ENCODE results near the gene ATOSB.

ATOSB gene

DNA sequence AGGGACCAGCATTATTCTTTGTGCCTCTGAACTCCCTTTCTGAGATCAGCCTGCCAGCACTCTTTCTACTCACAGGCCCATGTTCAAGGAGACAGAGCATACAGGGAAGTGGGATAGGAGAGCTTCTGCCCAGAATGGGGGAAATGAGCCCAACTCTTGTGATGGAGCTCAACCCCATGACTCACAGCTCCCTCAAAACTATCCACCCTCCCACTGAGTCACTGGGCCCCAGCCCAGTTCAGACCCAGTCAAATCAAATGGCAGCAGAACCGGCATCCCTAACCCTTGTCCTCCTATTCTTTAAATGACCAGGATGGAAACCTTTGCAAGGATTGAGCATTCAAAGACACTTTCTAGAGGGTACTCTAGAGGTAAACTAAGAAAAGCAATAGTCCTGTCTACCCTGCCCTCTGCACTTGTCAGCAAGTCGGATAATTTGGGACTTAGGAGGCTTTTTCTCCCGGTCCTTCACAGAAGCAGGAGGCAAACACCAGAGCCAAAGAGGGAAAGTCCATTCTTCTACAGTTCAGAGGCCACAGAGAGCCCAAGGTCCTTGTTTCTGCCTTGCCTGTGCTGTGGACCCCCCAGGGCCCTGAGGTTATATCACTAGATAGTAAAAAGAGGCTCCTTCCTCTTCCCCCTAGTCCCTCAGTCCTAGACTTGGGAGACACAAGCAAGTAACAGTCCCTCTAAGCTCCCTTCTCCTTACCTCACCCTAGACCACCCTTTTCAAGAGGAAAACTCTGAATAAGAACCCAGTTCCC is 3.2 kb downstream of the ATOSB start:
- Histone ChIP-seq H4K8ac (ENCODE audit: low read depth, low read length) (no peak overlapping the region), H2BK12ac (ENCODE audit: low read length) (no peak overlapping the region), H3K4me2 (ENCODE audit: insufficient read depth, low read length, poor library complexity, severe bottlenecking) (peak overlapping the region; percentile 43), H2AFZ (ENCODE audit: low read length) (no peak overlapping the region), H2AK5ac (ENCODE audit: low read depth, low read length) (no peak overlapping the region), H3K4ac (ENCODE audit: low read length) (no peak overlapping the region), H3K9ac (ENCODE audit: low read depth, low read length, poor library complexity) (no peak overlapping the region), H3K36me3 (replicated peaks in 1 of 2; ENCODE audit: control insufficient read depth in 2 of 2, insufficient read depth in 2 of 2, low read length in 2 of 2) (peaks cover 7 to 19% of the 10 kb centered on the region in 2 donors), H2BK5ac (ENCODE audit: low read length) (no peak overlapping the region), H3K18ac (ENCODE audit: low read length) (no peak overlapping the region), H3K23ac (ENCODE audit: low read depth, low read length, poor library complexity) (no peak overlapping the region), H2BK120ac (ENCODE audit: low read depth, low read length) (no peak overlapping the region), H3K4me1 (ENCODE audit: control insufficient read depth in 2 of 2, insufficient read depth in 1 of 2, low read depth in 1 of 2, low read length in 2 of 2) (peaks cover 28 to 32% of the 10 kb centered on the region in 2 donors), H3K14ac (ENCODE audit: low read length) (no peak overlapping the region), H4K91ac (ENCODE audit: low read depth, low read length, poor library complexity) (no peak overlapping the region), H3K9me3 (replicated peaks in 1 of 2; ENCODE audit: control insufficient read depth in 2 of 2, insufficient read depth in 1 of 2, low read depth in 1 of 2, low read length in 2 of 2) (no peaks in the 10 kb centered on the region), H3K27ac (replicated peaks; ENCODE audit: low read length) (peak overlapping the region; percentile 48), H3K4me3 (ENCODE audit: low read length in 2 of 2) (no peak overlapping the region), H3K79me1 (ENCODE audit: low read depth, low read length) (peaks cover 14% of the 10 kb centered on the region), H3K27me3 (ENCODE audit: control insufficient read depth in 3 of 3, insufficient read depth in 3 of 3, low read depth in 1 of 3, low read length in 3 of 3) (no peaks in the 10 kb centered on the region), H2BK15ac (ENCODE audit: low read length) (no peak overlapping the region)
- DNase-seq (ENCODE audit: low spot score) = no peak
- WGBS, 2 donors (ENCODE audit: extremely low coverage in 2 of 2, insufficient read length in 2 of 2, insufficient replicate concordance in 1 of 2) = no CpG with 5 or more reads among the region's 3 CpGs

DNA sequence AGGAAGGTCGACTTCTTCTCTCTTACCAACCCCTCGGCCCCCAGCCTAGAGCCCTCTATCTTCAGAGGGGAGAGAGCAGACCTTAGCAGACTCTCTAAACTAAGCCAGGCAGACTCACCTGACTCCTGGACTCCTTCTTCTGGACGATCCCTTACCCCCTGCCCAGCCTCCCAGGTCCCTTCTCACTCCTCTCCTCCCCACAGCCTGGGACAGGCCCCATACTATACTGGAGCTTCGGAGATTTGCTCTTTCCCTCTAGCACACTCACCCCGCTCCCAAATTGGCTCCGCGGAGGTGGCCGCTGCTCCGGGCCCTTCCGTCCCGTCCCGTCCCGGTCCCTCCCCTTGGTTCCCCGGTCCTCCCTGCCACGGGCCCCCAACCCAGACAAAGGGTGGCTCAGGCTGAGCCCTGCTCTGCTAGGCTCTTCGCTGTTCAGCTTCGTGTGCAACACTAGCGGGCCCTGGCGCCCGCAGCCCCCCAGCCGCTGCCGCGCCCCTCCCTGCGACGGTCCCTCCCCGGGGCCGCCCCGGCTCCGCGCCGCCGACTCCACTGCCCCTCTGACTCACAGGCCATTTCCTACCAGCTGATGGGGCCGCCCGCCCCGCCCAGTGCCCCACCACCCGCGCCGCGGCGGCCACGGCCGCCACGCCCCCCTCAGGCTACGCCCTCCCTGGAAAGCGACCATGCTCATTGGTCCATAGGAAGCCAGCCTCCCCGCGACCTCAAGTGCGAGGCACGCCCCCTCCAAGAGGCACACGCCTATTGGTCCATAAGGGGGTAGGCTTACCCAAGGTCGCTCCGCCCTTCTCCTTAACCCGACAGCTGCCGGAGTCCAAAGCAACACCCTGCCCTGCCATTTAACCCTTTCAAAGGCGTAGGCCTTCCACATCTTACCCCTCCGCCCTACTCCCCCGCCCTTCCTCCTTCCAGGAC is 4.4 kb downstream of the ATOSB start:
- H2AFZ ChIP-seq (ENCODE audit: low read length) = peak overlapping the region; percentile 72
- H3K27ac ChIP-seq (replicated peaks; ENCODE audit: low read length) = no peak overlapping the region
- WGBS, 2 donors (ENCODE audit: extremely low coverage in 2 of 2, insufficient read length in 2 of 2, insufficient replicate concordance in 1 of 2) = no CpG with 5 or more reads among the region's 57 CpGs
- no peaks in the 10 kb centered on the region for H3K9me3 ChIP-seq (replicated peaks in 1 of 2; ENCODE audit: control insufficient read depth in 2 of 2, insufficient read depth in 1 of 2, low read depth in 1 of 2, low read length in 2 of 2)
- peak overlapping the region; percentile 87 for H3K23ac ChIP-seq (ENCODE audit: low read depth, low read length, poor library complexity)
- peaks cover 25 to 29% of the 10 kb centered on the region in 2 donors for H3K4me1 ChIP-seq (ENCODE audit: control insufficient read depth in 2 of 2, insufficient read depth in 1 of 2, low read depth in 1 of 2, low read length in 2 of 2)
- H4K8ac ChIP-seq (ENCODE audit: low read depth, low read length) = no peak overlapping the region
- peak overlapping the region; percentile 85 for H3K9ac ChIP-seq (ENCODE audit: low read depth, low read length, poor library complexity)
- H2AK5ac ChIP-seq (ENCODE audit: low read depth, low read length) = no peak overlapping the region
- peak overlapping the region; percentile 68 for H3K18ac ChIP-seq (ENCODE audit: low read length)
- H3K4me3 ChIP-seq (ENCODE audit: low read length in 2 of 2) = peak overlapping the region; percentile 68 to 91
- H2BK120ac ChIP-seq (ENCODE audit: low read depth, low read length) = no peak overlapping the region
- H3K36me3 ChIP-seq (replicated peaks in 1 of 2; ENCODE audit: control insufficient read depth in 2 of 2, insufficient read depth in 2 of 2, low read length in 2 of 2) = peaks cover 14 to 31% of the 10 kb centered on the region in 2 donors
- H3K27me3 ChIP-seq (ENCODE audit: control insufficient read depth in 3 of 3, insufficient read depth in 3 of 3, low read depth in 1 of 3, low read length in 3 of 3) = no peaks in the 10 kb centered on the region
- H3K79me1 ChIP-seq (ENCODE audit: low read depth, low read length) = peaks cover 14% of the 10 kb centered on the region
- no peak overlapping the region for H3K4ac ChIP-seq (ENCODE audit: low read length)
- H2BK15ac ChIP-seq (ENCODE audit: low read length) = no peak overlapping the region
- H2BK12ac ChIP-seq (ENCODE audit: low read length) = no peak overlapping the region
- peak overlapping the region; percentile 42 for H2BK5ac ChIP-seq (ENCODE audit: low read length)
- H4K91ac ChIP-seq (ENCODE audit: low read depth, low read length, poor library complexity) = no peak overlapping the region
- peak overlapping the region; percentile 89 for H3K4me2 ChIP-seq (ENCODE audit: insufficient read depth, low read length, poor library complexity, severe bottlenecking)
- peak overlapping the region; percentile 57 for H3K14ac ChIP-seq (ENCODE audit: low read length)
- peak; percentile 97 for DNase-seq (ENCODE audit: low spot score)

DNA sequence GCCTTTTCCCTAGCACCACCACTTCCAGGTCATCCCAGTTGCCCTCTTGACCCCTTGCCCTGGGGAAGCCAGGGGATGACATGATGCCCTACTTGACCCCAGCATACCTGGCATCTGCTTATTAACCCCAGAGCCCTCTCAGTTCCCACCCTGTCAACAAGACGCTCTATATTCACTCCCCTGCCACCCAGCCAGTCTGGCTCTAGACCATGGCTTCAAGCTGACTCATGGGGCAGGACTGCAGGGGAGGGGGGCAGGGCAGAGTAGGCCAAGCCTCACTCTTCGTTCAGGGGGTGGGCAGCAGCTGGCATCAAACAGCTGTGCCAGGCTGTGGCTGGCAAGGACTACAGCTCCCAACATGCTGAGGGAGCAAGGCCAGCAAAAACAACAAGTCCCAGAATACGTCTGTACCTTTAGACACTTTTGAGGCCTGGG is 5.3 kb downstream of the ATOSB start:
- no peak overlapping the region for H3K9ac ChIP-seq (ENCODE audit: low read depth, low read length, poor library complexity)
- no peaks in the 10 kb centered on the region for H3K9me3 ChIP-seq (replicated peaks in 1 of 2; ENCODE audit: control insufficient read depth in 2 of 2, insufficient read depth in 1 of 2, low read depth in 1 of 2, low read length in 2 of 2)
- no peak overlapping the region for H3K18ac ChIP-seq (ENCODE audit: low read length)
- no peaks in the 10 kb centered on the region for H3K27me3 ChIP-seq (ENCODE audit: control insufficient read depth in 3 of 3, insufficient read depth in 3 of 3, low read depth in 1 of 3, low read length in 3 of 3)
- H4K91ac ChIP-seq (ENCODE audit: low read depth, low read length, poor library complexity) = no peak overlapping the region
- no peak overlapping the region for H2BK12ac ChIP-seq (ENCODE audit: low read length)
- no peak overlapping the region for H2AFZ ChIP-seq (ENCODE audit: low read length)
- peaks cover 14% of the 10 kb centered on the region for H3K79me1 ChIP-seq (ENCODE audit: low read depth, low read length)
- no peak overlapping the region for H3K14ac ChIP-seq (ENCODE audit: low read length)
- WGBS, 2 donors (ENCODE audit: extremely low coverage in 2 of 2, insufficient read length in 2 of 2, insufficient replicate concordance in 1 of 2) = no CpG with 5 or more reads among the region's 3 CpGs
- no peak overlapping the region for H2AK5ac ChIP-seq (ENCODE audit: low read depth, low read length)
- H3K4me2 ChIP-seq (ENCODE audit: insufficient read depth, low read length, poor library complexity, severe bottlenecking) = no peak overlapping the region
- no peak overlapping the region for H4K8ac ChIP-seq (ENCODE audit: low read depth, low read length)
- H3K4me1 ChIP-seq (ENCODE audit: control insufficient read depth in 2 of 2, insufficient read depth in 1 of 2, low read depth in 1 of 2, low read length in 2 of 2) = peaks cover 25 to 29% of the 10 kb centered on the region in 2 donors
- H3K4me3 ChIP-seq (ENCODE audit: low read length in 2 of 2) = peak overlapping the region in 1 of 2 donors; percentile 68
- H3K23ac ChIP-seq (ENCODE audit: low read depth, low read length, poor library complexity) = no peak overlapping the region
- H2BK5ac ChIP-seq (ENCODE audit: low read length) = no peak overlapping the region
- peaks cover 23 to 40% of the 10 kb centered on the region in 2 donors for H3K36me3 ChIP-seq (replicated peaks in 1 of 2; ENCODE audit: control insufficient read depth in 2 of 2, insufficient read depth in 2 of 2, low read length in 2 of 2)
- no peak overlapping the region for H2BK15ac ChIP-seq (ENCODE audit: low read length)
- H3K4ac ChIP-seq (ENCODE audit: low read length) = no peak overlapping the region
- DNase-seq (ENCODE audit: low spot score) = no peak
- H3K27ac ChIP-seq (replicated peaks; ENCODE audit: low read length) = no peak overlapping the region
- no peak overlapping the region for H2BK120ac ChIP-seq (ENCODE audit: low read depth, low read length)

All from neuronal stem cell (in vitro differentiated cells).